Measurements from ENCODE around the gene RAD23B. TPM values are rescaled to one million over a fixed set of nuclear protein-coding genes. Genes with fewer than 3 reads are reported as not detected.

The RAD23B gene
- total and polyA plus RNA-seq, 2 of the 13 experiments (the other 11 are each of a cell fraction or from before 2014, with no cell fraction given): 133 to 156 TPM

DNA sequence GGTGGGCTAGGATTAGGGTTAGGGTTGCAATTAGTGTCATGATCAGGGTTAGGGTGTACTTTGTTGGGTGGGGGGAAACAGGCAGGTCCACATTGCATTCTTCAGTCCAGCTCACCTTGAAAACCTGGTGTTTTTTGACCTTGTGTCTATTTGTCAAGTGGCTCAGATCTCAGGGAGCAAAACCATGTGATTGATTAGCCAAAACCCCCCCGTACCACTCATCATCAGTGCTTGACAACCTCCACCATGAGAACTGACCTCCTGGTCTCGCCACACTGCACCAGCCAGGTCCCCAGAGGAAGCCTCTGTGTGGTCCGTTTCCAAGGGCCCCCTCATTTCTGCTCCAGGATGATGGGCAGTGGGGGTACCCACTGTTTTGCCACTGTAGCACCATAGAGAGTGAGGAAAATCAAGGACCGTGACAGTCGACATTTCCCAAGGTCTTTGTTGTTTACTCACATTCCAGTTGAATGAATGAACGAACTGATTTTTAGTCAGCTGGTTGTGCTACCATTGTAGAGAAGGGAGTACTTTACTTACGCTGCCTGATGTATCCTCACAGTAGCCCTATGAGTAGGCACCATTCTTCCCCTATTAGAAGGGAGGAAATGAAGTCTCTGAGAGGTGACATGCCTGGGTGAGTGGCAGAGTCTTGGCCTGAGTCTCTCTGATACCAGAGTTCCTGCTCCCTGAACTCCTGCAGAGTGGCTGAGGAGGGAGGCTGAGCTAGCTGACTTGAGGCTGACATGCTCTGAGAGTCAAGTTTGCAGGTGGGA is 84.8 kb downstream of the RAD23B start (continued):
- TF ChIP-seq GLMP (CRISPR knock-in tag; IDR thresholded peaks at IDR 0.05; ENCODE audit: borderline replicate concordance): no peak
- no peak for TF ChIP-seq WIZ (CRISPR knock-in tag; IDR thresholded peaks at IDR 0.05)
- TF ChIP-seq RAD51 (IDR thresholded peaks at IDR 0.05; ENCODE audit: borderline replicate concordance): no peak
- TF ChIP-seq, protein P1, sequence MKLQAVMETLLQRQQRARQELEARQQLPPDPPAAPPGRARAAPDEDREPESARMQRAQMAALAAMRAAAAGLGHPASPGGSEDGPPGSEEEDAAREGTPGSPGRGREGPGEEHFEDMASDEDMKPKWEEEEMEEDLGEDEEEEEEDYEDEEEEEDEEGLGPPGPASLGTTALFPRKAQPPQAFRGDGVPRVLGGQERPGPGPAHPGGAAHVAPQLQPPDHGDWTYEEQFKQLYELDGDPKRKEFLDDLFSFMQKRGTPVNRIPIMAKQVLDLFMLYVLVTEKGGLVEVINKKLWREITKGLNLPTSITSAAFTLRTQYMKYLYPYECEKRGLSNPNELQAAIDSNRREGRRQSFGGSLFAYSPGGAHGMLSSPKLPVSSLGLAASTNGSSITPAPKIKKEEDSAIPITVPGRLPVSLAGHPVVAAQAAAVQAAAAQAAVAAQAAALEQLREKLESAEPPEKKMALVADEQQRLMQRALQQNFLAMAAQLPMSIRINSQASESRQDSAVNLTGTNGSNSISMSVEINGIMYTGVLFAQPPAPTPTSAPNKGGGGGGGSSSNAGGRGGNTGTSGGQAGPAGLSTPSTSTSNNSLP (IDR thresholded peaks at IDR 0.05; ENCODE audit: low read depth, low read length): no peak
- TF ChIP-seq DPF2 (CRISPR knock-in tag; IDR thresholded peaks at IDR 0.05; ENCODE audit: borderline replicate concordance, low read depth): no peak
- TF ChIP-seq, protein P2, sequence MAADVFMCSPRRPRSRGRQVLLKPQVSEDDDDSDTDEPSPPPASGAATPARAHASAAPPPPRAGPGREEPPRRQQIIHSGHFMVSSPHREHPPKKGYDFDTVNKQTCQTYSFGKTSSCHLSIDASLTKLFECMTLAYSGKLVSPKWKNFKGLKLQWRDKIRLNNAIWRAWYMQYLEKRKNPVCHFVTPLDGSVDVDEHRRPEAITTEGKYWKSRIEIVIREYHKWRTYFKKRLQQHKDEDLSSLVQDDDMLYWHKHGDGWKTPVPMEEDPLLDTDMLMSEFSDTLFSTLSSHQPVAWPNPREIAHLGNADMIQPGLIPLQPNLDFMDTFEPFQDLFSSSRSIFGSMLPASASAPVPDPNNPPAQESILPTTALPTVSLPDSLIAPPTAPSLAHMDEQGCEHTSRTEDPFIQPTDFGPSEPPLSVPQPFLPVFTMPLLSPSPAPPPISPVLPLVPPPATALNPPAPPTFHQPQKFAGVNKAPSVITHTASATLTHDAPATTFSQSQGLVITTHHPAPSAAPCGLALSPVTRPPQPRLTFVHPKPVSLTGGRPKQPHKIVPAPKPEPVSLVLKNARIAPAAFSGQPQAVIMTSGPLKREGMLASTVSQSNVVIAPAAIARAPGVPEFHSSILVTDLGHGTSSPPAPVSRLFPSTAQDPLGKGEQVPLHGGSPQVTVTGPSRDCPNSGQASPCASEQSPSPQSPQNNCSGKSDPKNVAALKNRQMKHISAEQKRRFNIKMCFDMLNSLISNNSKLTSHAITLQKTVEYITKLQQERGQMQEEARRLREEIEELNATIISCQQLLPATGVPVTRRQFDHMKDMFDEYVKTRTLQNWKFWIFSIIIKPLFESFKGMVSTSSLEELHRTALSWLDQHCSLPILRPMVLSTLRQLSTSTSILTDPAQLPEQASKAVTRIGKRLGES (CRISPR knock-in tag; IDR thresholded peaks at IDR 0.05; ENCODE audit: borderline replicate concordance): no peak
- TF ChIP-seq, protein P3, sequence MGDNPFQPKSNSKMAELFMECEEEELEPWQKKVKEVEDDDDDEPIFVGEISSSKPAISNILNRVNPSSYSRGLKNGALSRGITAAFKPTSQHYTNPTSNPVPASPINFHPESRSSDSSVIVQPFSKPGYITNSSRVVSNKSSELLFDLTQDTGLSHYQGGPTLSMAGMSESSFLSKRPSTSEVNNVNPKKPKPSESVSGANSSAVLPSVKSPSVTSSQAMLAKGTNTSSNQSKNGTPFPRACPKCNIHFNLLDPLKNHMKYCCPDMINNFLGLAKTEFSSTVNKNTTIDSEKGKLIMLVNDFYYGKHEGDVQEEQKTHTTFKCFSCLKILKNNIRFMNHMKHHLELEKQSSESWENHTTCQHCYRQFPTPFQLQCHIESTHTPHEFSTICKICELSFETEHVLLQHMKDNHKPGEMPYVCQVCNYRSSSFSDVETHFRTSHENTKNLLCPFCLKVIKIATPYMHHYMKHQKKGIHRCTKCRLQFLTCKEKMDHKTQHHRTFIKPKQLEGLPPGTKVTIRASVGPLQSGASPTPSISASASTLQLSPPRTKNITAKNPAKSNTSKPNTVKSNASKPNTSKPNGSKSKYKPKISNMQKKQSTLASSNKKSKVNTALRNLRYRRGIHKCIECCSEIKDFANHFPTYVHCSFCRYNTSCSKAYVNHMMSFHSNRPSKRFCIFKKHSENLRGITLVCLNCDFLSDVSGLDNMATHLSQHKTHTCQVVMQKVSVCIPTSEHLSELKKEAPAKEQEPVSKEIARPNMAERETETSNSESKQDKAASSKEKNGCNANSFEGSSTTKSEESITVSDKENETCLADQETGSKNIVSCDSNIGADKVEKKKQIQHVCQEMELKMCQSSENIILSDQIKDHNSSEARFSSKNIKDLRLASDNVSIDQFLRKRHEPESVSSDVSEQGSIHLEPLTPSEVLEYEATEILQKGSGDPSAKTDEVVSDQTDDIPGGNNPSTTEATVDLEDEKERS (CRISPR knock-in tag; IDR thresholded peaks at IDR 0.05): no peak
- TF ChIP-seq ZNF569 (CRISPR knock-in tag; IDR thresholded peaks at IDR 0.05; ENCODE audit: borderline replicate concordance): no peak
- TF ChIP-seq, protein P4, sequence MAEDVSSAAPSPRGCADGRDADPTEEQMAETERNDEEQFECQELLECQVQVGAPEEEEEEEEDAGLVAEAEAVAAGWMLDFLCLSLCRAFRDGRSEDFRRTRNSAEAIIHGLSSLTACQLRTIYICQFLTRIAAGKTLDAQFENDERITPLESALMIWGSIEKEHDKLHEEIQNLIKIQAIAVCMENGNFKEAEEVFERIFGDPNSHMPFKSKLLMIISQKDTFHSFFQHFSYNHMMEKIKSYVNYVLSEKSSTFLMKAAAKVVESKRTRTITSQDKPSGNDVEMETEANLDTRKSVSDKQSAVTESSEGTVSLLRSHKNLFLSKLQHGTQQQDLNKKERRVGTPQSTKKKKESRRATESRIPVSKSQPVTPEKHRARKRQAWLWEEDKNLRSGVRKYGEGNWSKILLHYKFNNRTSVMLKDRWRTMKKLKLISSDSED (CRISPR knock-in tag; IDR thresholded peaks at IDR 0.05): no peak
- no peak for TF ChIP-seq ZFP36L2 (CRISPR knock-in tag; IDR thresholded peaks at IDR 0.05)
- no peak for TF ChIP-seq KLF11 (CRISPR knock-in tag; IDR thresholded peaks at IDR 0.05)
- TF ChIP-seq MTF1 (CRISPR knock-in tag; IDR thresholded peaks at IDR 0.05): no peak
- TF ChIP-seq ZNF678 (CRISPR knock-in tag; IDR thresholded peaks at IDR 0.05): no peak
- TF ChIP-seq PCBP1 (IDR thresholded peaks at IDR 0.05; ENCODE audit: borderline replicate concordance, low read depth, low read length): no peak
- TF ChIP-seq, protein P5, sequence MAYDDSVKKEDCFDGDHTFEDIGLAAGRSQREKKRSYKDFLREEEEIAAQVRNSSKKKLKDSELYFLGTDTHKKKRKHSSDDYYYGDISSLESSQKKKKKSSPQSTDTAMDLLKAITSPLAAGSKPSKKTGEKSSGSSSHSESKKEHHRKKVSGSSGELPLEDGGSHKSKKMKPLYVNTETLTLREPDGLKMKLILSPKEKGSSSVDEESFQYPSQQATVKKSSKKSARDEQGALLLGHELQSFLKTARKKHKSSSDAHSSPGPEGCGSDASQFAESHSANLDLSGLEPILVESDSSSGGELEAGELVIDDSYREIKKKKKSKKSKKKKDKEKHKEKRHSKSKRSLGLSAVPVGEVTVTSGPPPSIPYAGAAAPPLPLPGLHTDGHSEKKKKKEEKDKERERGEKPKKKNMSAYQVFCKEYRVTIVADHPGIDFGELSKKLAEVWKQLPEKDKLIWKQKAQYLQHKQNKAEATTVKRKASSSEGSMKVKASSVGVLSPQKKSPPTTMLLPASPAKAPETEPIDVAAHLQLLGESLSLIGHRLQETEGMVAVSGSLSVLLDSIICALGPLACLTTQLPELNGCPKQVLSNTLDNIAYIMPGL (CRISPR knock-in tag; IDR thresholded peaks at IDR 0.05; ENCODE audit: borderline replicate concordance in 1 of 2, low read depth in 1 of 2): no peak
- no peak for TF ChIP-seq NKX3-1 (CRISPR knock-in tag; IDR thresholded peaks at IDR 0.05)

All from HepG2 (cell line).